IMR-90 (cell line): ENCODE measurements around the gene PCDHA8.
"Not testable (repeated sequence)": the region's sequence is repeated elsewhere in the genome, so short reads cannot be mapped to it uniquely, and the experiment has no call there.

Experiments
- CEBPB ChIP-seq: IDR thresholded peaks from 2 replicates; pipeline ENCODE4 v1.6.1; 2012; ENCODE audit warnings: low read depth, low read length, improper control_type of control experiment
- RAD21 ChIP-seq: IDR thresholded peaks from 2 replicates; pipeline ENCODE4 v1.6.1; 2012; ENCODE audit warnings: low read length, improper control_type of control experiment

DNA sequence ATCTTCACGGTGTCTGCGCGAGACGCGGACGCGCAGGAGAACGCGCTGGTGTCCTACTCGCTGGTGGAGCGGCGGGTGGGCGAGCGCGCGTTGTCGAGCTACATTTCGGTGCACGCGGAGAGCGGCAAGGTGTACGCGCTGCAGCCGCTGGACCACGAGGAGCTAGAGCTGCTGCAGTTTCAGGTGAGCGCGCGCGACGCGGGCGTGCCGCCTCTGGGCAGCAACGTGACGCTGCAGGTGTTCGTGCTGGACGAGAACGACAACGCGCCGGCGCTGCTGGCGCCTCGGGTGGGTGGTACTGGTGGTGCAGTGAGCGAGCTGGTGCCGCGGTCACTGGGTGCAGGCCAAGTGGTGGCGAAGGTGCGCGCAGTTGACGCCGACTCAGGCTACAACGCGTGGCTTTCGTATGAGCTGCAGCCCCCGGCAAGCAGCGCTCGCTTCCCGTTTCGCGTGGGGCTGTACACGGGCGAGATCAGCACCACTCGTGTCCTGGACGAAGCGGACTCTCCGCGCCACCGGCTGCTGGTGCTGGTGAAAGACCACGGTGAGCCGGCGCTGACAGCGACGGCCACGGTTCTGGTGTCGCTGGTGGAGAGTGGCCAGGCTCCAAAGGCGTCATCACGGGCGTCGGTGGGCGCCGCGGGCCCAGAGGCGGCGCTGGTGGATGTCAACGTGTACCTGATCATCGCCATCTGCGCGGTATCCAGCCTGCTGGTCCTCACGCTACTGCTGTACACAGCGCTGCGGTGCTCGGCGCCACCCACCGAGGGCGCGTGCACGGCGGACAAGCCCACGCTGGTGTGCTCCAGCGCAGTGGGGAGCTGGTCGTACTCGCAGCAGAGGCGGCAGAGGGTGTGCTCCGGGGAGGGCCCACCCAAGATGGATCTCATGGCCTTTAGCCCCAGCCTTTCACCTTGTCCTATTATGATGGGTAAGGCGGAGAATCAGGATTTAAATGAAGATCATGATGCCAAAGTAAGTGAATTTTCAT lies 11.2 kb upstream of the PCDHA8 start:
- TF ChIP-seq RAD21, CEBPB: not testable (repeated sequence)
